ENCODE measurements around the gene LDLRAD4.

The LDLRAD4 gene

DNA sequence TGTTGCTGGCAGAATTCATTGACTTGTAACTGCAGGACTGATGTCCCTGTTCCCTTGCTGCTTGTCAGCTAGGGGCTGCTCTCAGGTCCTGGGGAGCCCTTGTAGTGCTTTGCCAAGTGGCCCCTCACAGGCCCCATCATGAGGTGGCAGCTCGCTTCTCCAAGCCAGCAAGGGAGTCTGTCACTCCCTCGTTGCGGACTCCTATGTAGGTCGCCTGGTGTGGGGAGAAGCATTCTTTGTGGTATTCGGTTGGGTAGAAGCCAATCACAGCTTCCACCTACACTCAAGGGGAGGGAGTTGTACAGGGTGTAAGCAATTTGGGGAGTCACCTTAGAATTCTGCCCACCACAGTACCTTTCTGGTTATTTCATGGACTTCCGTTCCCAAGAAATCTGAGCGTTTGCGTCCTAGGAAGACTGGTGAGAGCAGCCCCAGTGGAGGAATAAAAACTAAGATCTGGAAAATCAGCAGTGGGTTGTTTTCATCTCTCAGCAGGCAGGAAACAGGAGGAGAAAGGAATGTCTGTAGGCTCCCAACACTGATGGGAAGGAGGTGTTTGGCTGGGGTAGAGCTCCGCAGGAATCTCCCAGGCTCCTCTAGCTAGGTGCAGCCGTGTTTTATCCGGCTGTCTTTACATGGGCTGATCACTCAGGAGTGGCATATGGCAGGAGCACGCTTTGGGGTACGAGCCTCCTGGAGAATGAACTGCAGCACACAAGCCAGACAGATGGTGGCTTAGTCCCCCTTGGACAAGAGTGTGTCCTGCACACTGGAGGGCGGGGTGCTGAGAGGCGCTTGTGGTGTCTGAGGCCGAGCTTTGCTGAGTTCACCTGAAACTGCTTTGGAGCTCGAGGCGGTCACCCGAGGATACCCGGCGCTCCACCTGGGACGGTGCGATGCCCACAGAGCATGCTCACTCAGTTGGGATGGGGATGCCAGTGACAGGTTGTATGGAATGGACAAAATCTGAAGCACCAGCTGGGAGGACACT is 58.3 kb downstream of the LDLRAD4 start:
- no peak overlapping the region for H3K4me3 ChIP-seq (ENCODE audit: low read length)
- no peak for DNase-seq (ENCODE audit: low read depth)
- no peak for TF ChIP-seq CTCF (conservative IDR thresholded peaks at IDR 0.05; ENCODE audit: low read depth, low read length)

GRCh38 chr18:13278062-13278630 is 59.6 kb downstream of the LDLRAD4 start:
- no peak overlapping the region for H3K4me3 ChIP-seq (ENCODE audit: low read length)
- TF ChIP-seq CTCF (conservative IDR thresholded peaks at IDR 0.05; ENCODE audit: low read depth, low read length) = no peak
- no peak for DNase-seq (ENCODE audit: low read depth)

GRCh38 chr18:13279181-13280069 is 60.9 kb downstream of the LDLRAD4 start:
- no peak for TF ChIP-seq CTCF (conservative IDR thresholded peaks at IDR 0.05; ENCODE audit: low read depth, low read length)
- DNase-seq (ENCODE audit: low read depth) = no peak
- no peak overlapping the region for H3K4me3 ChIP-seq (ENCODE audit: low read length)

- no peak for TF ChIP-seq CTCF (conservative IDR thresholded peaks at IDR 0.05; ENCODE audit: low read depth, low read length)
- no peak overlapping the region for H3K4me3 ChIP-seq (ENCODE audit: low read length)
- DNase-seq (ENCODE audit: low read depth) = no peak
Observed at GRCh38 chr18:13280070-13280795, 61.7 kb downstream of the LDLRAD4 start.

DNA sequence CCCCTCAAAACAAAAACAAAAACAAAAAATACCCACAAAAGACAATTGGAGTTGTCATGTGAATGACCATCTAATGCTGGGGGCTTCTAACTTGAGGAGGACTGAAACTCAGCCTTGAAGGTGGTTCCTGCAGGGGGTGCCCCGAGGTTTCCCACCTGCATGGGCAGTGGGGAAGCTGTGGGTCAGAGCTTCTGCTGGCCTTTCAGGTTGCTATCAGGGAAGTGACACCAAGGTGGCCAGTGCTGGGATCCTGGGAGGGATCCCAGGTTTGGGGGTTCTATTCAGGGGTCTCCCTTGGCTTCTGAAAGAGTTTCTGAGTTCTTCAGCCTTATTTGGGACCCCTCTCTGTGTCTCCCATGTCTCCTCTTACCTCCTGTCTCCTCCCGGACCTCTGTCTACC is 62.8 kb downstream of the LDLRAD4 start:
- no peak for DNase-seq (ENCODE audit: low read depth)
- no peak overlapping the region for H3K4me3 ChIP-seq (ENCODE audit: low read length)
- no peak for TF ChIP-seq CTCF (conservative IDR thresholded peaks at IDR 0.05; ENCODE audit: low read depth, low read length)

- H3K4me3 ChIP-seq (ENCODE audit: low read length) = no peak overlapping the region
- no peak for TF ChIP-seq CTCF (conservative IDR thresholded peaks at IDR 0.05; ENCODE audit: low read depth, low read length)
- no peak for DNase-seq (ENCODE audit: low read depth)
Observed at GRCh38 chr18:13283746-13284145, 65.2 kb downstream of the LDLRAD4 start.

All from retinal pigment epithelial cell (primary cell).